NCI-H1048 (cell line): ENCODE measurements around the gene SPNS1.
"Not testable (repeated sequence)": the region's sequence is repeated elsewhere in the genome, so short reads cannot be mapped to it uniquely, and the experiment has no call there.

Experiments
- DNase-seq: peaks from one replicate; lab custom pipeline; 2025; lab: John Stamatoyannopoulos, UW

Gene SPNS1, protein sequence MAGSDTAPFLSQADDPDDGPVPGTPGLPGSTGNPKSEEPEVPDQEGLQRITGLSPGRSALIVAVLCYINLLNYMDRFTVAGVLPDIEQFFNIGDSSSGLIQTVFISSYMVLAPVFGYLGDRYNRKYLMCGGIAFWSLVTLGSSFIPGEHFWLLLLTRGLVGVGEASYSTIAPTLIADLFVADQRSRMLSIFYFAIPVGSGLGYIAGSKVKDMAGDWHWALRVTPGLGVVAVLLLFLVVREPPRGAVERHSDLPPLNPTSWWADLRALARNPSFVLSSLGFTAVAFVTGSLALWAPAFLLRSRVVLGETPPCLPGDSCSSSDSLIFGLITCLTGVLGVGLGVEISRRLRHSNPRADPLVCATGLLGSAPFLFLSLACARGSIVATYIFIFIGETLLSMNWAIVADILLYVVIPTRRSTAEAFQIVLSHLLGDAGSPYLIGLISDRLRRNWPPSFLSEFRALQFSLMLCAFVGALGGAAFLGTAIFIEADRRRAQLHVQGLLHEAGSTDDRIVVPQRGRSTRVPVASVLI

DNA sequence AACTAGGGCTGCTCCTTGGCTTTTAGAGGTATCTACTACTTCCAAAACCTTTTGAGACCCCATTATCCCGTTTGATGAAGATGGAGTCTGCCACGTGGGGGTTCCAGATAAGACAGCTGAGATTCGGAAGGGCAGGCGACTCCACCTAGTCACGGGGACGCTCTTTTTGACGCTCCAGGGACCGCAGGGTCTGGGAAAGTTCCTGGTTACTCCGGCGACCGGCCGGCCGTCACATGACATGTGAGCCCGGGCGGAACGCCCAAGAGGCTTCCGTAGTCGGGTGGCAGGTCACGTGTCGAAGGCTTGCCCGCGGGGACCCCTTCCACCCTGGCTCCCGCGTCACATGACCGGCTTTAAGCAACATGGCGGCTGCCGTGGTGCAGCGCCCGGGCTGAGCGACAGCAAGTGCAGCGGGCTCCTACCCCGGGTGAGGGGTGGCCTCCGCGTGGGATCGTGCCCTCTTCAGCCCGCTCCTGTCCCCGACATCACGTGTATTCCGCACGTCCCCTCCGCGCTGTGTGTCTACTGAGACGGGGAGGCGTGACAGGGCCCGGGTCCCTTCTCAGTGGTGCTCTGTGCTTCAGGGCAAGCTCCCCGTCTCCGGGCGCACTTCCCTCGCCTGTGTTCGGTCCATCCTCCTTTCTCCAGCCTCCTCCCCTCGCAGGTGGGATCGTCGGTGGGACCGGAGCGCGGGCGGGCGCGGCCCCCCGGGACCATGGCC is at the start of gene SPNS1:
Gene SPNS1 (plus strand): TSS at position 342 of the 721 bp plus-strand sequence. CDS start 374 bp downstream, at position 716.
- peak; percentile 83 for DNase-seq

DNA sequence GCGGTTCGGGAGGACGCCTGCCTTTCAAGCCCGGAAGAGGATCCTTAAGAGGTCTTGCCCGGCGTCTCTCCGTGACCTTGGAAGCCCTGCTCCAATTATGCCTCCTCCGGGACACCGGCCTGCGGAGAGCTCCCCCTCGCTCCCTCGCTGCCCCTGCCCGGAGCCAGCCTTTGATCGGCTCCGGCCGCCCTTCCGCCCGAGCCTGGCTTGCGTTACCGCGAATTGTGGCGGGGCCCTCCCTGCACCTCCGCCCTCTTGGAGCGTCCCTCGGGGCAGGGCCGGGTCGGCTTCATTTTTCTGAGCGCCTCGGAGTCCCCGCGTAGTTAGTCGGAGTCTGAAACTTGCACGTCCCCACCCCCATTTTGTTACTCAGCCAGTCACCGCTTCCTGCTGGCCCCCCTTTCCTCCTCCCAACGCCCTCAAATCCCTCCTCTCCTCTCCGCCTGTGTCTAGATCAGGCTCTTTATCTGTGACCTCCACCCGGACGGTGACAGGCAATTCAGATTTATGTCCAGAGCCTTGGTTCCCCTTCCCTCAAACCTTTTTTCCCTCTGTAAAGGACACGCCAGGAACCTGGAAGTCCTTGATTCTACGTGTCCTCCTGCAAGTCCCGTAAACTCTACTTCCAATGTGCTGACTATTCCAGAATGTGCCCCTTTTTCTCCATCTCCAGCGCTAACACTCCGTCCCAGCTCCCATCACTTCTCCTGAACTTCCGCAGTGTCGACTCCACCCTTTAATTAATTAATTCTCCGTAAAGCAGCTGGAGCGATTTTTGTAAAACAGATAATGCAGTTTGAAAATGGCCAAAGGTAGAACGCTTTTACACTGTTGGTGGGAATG is 49.0 kb upstream of the SPNS1 start:
- DNase-seq, result no peak

DNA sequence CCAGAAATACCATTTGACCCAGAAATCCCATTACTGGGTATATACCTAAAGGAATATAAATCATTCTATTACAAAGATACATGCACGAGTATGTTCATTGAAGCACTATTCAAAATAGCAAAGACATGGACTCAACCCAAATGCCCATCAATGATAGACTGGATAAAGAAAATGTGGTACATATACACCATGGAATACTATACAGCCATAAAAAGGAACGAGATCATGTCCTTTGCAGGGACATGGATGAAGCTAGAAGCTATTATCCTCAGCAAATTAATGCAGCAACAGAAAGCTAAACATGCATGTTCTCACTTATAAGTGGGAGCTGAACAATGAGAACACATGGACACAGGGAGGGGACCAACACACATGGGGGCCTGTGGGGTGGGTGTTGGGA is 48.3 kb upstream of the SPNS1 start:
- DNase-seq, result not testable (repeated sequence)

DNA sequence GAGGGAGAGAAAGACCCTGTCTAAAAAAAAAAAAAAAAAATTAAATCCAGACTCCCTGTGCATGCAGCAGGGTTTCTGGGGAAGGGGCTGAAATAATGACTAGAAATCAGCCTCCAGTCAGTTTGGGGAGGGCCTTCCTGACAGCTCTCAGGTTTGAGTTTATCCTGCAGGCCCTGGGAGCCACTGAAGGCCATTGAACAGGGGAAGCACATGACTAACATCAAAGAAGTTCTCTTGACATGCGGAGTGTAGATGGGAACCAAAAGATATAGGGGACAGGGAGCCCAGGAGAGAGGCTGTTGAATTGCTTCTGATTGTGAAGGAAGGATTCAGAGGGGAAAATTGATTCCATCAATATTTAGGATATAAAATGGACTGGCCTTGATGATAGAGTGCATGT is 46.8 kb upstream of the SPNS1 start:
- DNase-seq, result no peak

DNA sequence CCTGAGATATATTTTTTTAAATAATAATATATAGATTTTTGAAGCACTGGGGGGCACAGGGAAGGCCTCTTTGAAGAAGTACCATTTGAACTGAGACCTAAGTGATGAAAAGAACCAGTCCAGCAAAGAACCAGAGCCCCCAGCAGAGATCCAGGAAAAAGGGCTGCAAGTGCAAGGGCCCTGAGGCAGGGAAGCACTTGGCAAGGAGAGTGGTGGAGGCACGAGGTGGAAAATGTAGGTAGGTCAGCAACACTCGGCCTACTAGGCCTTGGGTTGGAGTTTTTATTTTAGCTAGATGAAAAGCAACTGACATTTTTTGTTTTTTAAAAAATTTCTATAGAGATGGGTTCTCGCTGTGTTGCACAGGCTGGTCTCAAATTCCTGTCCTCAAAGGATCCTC is 44.4 kb upstream of the SPNS1 start:
- no peak for DNase-seq

DNA sequence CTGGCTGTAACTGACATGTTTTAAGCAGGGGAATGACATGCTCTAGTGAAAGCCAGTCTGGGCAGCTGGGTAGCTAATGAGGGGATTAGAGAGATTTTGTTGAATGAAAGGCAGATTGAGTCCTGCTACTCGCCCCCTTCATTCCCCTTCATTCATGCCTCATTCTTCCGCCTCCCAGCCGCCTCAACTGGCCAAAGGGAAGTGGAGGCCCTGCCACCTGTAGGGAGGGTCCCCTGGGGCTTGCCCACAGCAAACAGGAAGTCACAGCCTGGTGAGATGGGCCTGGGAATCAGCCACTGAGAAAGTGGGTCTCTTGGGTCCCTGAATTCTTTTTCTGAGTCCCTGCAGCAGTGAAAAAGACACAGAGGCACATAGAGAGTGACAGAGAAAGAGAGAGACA is 43.9 kb upstream of the SPNS1 start:
- no peak for DNase-seq

DNA sequence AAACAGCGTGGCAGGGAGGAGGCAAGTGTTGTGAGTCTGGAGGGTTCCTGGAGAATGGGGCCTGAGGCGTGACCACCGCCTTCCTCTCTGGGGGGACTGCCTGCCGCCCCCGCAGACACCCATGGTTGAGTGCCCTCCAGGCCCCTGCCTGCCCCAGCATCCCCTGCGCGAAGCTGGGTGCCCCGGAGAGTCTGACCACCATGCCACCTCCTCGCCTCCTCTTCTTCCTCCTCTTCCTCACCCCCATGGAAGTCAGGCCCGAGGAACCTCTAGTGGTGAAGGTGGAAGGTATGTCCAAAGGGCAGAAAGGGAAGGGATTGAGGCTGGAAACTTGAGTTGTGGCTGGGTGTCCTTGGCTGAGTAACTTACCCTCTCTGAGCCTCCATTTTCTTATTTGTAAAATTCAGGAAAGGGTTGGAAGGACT is 42.8 kb upstream of the SPNS1 start, which contains the start of gene CD19:
Gene CD19 (plus strand): TSS at position 171 of the 425 bp plus-strand sequence. CDS start 30 bp downstream, at position 201.
- no peak for DNase-seq

DNA sequence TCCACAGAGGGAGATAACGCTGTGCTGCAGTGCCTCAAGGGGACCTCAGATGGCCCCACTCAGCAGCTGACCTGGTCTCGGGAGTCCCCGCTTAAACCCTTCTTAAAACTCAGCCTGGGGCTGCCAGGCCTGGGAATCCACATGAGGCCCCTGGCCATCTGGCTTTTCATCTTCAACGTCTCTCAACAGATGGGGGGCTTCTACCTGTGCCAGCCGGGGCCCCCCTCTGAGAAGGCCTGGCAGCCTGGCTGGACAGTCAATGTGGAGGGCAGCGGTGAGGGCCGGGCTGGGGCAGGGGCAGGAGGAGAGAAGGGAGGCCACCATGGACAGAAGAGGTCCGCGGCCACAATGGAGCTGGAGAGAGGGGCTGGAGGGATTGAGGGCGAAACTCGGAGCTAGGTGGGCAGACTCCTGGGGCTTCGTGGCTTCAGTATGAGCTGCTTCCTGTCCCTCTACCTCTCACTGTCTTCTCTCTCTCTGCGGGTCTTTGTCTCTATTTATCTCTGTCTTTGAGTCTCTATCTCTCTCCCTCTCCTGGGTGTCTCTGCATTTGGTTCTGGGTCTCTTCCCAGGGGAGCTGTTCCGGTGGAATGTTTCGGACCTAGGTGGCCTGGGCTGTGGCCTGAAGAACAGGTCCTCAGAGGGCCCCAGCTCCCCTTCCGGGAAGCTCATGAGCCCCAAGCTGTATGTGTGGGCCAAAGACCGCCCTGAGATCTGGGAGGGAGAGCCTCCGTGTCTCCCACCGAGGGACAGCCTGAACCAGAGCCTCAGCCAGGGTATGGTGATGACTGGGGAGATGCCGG is 42.0 kb upstream of the SPNS1 start:
- no peak for DNase-seq

DNA sequence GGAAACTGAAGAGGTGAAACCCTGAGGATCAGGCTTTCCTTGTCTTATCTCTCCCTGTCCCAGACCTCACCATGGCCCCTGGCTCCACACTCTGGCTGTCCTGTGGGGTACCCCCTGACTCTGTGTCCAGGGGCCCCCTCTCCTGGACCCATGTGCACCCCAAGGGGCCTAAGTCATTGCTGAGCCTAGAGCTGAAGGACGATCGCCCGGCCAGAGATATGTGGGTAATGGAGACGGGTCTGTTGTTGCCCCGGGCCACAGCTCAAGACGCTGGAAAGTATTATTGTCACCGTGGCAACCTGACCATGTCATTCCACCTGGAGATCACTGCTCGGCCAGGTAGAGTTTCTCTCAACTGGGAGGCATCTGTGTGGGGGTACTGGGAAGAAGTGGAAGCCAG is 41.4 kb upstream of the SPNS1 start:
- no peak for DNase-seq

DNA sequence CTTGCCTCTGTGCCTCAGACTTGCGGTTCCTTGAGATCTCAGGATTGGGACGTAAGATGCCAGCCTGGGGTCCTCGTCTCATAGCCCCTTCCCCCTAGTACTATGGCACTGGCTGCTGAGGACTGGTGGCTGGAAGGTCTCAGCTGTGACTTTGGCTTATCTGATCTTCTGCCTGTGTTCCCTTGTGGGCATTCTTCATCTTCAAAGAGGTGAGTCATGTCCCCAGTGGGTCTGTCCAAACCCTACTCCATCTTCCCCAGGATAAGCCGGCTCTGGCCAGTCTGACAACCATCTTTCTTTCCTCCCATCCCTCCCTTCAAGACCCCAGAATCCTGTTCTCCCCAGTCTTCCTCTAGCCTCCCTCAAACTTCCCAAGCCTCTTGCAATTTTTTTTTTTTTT is 39.2 kb upstream of the SPNS1 start:
- no peak for DNase-seq

DNA sequence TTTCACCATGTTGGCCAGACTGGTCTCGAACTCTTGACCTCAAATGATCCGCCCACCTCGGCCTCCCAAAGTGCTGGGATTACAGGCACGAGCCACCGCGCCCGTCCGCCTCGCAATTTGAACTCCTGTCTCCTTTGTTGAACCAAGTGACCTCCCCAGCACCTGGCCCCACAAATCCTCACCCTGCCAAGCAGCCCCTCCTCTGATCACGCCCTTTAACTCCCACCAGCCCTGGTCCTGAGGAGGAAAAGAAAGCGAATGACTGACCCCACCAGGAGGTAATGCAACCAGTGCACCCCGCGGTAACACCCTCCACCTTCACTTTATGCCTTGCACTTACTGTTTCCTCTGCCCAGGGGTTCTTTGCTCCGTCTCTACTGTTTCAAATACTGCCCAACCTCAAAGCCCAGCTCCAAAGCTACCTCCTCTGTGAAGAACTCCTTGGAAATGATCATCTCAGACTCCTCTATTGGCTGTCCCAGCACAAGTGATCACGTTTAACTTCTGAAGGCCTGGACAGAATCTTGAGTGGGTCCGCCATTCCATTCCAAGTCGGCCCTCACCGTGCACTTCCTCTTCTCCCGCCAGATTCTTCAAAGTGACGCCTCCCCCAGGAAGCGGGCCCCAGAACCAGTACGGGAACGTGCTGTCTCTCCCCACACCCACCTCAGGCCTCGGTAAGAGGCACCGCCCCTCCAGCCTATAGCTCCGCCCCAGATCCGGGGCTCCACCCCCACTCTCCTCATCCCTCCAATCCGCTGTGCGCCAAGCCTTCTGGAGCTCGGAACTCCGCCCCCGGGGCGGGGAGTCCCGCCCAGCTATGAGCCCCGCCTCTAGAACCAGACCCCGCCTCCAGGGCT is 38.4 kb upstream of the SPNS1 start:
- DNase-seq, result peak; percentile 45

DNA sequence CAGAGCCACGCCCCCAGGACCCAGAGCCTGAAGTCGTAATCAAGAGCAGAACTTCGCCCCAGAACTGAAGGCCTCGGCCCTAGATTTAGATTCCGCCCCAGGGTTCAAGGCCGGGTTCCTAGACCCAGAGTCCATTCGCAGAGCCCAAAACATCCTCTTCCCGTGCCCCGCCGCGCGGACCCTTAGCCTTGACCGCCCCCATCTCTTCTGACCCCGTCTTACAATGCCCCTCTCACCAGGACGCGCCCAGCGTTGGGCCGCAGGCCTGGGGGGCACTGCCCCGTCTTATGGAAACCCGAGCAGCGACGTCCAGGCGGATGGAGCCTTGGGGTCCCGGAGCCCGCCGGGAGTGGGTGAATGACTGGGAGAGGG is 37.8 kb upstream of the SPNS1 start:
- no peak for DNase-seq

DNA sequence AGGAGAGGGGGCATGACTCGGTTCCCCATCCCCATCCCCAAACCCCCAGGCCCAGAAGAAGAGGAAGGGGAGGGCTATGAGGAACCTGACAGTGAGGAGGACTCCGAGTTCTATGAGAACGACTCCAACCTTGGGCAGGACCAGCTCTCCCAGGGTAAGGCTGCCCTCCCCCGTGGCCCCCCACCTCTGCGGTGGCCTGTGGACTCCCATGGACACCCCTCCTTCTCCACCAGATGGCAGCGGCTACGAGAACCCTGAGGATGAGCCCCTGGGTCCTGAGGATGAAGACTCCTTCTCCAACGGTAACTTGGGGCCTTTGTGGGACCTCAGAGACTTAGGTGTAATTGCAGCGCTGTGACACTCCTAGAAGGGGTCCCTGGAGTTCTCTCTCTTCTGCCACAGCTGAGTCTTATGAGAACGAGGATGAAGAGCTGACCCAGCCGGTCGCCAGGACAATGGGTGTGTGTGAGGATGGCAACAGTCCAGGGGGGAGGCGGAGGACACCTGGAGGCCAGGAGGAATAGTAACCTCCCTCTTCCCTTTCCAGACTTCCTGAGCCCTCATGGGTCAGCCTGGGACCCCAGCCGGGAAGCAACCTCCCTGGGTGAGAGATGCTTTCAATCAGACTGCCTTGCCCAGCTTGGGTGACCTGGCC is 37.2 kb upstream of the SPNS1 start:
- DNase-seq, result no peak

DNA sequence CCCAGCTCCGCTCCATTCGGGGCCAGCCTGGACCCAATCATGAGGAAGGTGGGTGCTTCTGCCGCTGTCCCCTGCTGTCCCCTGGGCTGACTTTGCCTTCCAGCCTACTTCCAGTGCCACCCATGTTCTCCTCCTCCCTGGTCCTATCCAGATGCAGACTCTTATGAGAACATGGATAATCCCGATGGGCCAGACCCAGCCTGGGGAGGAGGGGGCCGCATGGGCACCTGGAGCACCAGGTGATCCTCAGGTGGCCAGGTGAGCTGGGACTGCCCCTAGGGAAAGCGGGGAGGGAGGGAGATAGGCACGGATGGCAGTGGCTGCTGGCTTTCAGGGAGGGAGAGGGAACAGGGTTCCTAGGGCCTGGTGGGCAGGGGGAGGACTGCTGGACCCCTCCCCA is 35.9 kb upstream of the SPNS1 start:
- DNase-seq, result no peak

DNA sequence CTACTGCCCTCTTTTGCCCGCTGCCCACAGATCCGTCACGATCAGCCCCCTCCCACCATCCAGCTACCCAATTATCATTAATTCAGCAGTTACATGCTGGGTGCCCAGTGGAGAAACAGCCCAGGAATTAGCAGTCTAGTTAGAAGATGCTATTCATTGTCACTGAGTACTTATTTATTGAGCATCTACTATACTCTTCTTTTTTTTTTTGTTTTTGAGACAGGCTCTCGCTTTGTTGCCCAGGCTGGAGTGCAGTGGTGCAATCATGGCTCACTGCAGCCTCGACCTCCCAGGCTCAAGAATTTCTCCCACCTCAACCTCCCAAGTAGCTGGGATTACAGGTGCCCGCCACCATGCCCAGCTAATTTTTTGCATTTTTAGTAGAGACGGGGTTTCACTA is 34.8 kb upstream of the SPNS1 start:
- not testable (repeated sequence) for DNase-seq

DNA sequence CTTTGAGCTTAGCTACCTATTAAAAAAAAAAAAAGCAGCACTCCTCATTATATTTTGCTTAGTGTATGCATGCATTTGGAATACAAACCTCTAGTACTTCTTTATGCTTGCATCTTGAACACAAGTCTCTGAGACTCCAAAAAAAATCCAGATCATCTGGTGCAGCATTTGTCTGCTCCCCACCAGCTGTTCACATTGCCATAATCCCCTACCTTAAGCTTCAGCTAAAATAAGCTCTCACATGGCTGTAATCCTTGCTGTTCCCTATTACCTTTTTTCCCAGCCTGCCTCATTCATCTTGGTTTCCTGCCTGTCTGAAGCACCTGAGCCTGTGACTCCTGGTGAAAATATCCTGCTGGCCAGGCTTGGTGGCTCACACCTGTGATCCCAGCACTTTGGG is 31.3 kb upstream of the SPNS1 start:
- DNase-seq, result no peak

DNA sequence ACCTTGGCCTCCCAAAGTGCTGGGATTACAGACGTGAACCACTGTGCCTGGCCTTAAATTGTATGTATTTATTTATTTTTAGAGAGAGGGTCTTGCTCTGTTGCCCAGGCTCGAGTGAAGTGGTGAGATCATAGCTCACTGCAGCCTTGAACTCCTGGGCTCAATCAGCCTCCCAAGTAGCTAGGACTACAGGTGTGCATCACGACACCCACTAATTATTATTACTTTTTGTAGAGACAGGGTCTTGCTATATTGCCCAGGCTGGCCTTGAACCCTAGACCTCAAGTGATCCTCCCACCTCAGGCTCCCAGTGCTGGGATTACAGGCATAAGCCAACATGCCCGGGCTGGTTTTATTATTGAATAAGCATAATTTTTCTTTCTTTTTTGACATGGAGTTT is 27.9 kb upstream of the SPNS1 start:
- DNase-seq, result no peak

DNA sequence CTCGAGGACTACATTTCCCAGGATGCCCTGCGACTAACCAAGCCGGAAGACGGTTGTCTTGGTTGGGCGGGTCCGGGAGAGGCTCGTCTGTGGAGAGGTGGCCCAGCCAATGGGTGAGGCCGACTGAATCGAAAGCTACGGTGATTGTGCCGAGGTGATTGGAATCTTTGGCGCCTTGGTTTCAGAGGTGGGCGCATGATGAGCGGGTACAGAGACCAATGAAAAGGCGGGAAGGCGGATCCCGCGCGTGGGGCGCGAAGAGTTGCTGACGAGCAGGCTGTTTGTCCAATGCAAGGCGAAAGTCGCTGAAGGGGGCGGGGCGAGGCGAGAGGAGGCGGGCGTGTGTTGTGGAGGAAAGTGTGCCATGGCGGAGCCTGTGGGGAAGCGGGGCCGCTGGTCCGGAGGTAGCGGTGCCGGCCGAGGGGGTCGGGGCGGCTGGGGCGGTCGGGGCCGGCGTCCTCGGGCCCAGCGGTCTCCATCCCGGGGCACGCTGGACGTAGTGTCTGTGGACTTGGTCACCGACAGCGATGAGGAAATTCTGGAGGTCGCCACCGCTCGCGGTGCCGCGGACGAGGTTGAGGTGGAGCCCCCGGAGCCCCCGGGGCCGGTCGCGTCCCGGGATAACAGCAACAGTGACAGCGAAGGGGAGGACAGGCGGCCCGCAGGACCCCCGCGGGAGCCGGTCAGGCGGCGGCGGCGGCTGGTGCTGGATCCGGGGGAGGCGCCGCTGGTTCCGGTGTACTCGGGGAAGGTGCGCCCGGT is 23.7 kb upstream of the SPNS1 start, which contains the start of gene NFATC2IP:
Gene NFATC2IP (plus strand): TSS at position 290 of the 762 bp plus-strand sequence. CDS start 75 bp downstream, at position 365.
- DNase-seq, result peak; percentile 94

DNA sequence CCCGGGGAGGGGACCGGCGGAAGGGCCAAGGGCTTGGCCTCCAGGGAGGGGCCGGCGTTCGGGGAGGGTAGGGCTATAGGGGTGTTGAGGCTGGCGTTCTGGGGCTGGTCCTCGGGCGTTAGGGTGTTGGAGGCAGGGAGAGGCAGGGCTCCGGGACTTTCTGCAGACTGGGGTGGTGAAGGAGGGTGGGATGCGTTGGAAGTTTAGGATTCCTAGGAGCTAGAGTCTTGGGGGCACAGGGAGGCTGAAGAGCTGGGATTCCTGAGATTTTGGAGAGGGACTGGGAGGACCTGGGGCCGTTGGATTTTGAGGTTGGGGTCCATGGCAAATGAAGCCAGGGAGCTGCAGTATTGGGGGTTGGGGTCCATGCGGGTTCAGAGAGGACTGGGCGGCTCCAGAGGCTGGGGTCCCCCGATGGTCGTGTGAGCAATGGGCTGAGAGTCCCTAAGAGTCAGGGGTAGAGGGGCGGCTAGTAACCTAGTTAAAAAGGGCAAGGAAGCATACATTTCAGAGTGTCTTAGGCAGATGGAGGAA is 23.1 kb upstream of the SPNS1 start:
- no peak for DNase-seq
